A673 (cell line): ENCODE results near the gene PLEKHG2. TPM values are rescaled to one million over a fixed set of nuclear protein-coding genes. Genes with fewer than 3 reads are reported as not detected.

Source experiments
- Bru-seq: library from RNA; stranded (reverse); fragments of 400-500 nt; gene quantifications from one replicate; lab custom pipeline; 2021; lab: Mats Ljungman, UMichigan
- BruChase-seq, 2 experiments: library from RNA; stranded (reverse); fragments of 400-500 nt; gene quantifications; one replicate each; lab custom pipeline; 2021; lab: Mats Ljungman, UMichigan
- BruUV-seq: library from RNA; stranded (reverse); fragments of 400-500 nt; replicated peaks from 2 replicates; lab custom pipeline; 2021; lab: Mats Ljungman, UMichigan
- CTCF ChIA-PET: fragments of 300-600 bp; sonication (Branson Sonifier 250); formaldehyde crosslinking; loops from one replicate; lab custom pipeline; 2022; ENCODE audit warnings: antibody characterized with exemption; lab: Charles Lee
- POLR2A ChIA-PET: fragments of 300-600 bp; sonication (Branson Sonifier 250); formaldehyde crosslinking; loops from one replicate; lab custom pipeline; 2022; ENCODE audit warnings: antibody characterized with exemption; ENCODE audit not compliant: low non-redundant PET; lab: Charles Lee
- DNase-seq: peaks from one replicate; pipeline ENCODE4 v3.0.0-alpha.2; 2015; ENCODE audit warnings: low spot score
- H3K27ac ChIP-seq: fragments of 200-600 bp; sonication (generic); 2 replicates; pipeline ENCODE4 v1.5.1; 2016; ENCODE audit warnings: mixed run types, low read depth, mild to moderate bottlenecking, mixed read lengths, antibody characterized with exemption, low read length; ENCODE audit not compliant: poor library complexity, severe bottlenecking
- H3K27me3 ChIP-seq: fragments of 200-600 bp; sonication (generic); replicated peaks from 2 replicates; pipeline ENCODE4 v1.6.1; 2017; ENCODE audit warnings: mixed run types, low read depth, mild to moderate bottlenecking, mixed read lengths, antibody characterized with exemption, low read length; ENCODE audit not compliant: insufficient read depth, poor library complexity
- H3K36me3 ChIP-seq: fragments of 200-600 bp; sonication (generic); 2 replicates; pipeline ENCODE4 v1.6.1; 2016; ENCODE audit warnings: mixed run types, mild to moderate bottlenecking, mixed read lengths, antibody characterized with exemption, low read length; ENCODE audit not compliant: insufficient read depth, poor library complexity, severe bottlenecking
- H3K4me1 ChIP-seq: fragments of 200-600 bp; sonication (generic); 2 replicates; pipeline ENCODE4 v1.6.1; 2017; ENCODE audit warnings: mixed run types, mild to moderate bottlenecking, mixed read lengths, antibody characterized with exemption, low read length; ENCODE audit not compliant: insufficient read depth, poor library complexity, severe bottlenecking
- H3K4me3 ChIP-seq: fragments of 200-600 bp; sonication (generic); 2 replicates; pipeline ENCODE4 v1.5.1; 2016; ENCODE audit warnings: low read depth, mixed run types, mild to moderate bottlenecking, mixed read lengths, low read length; ENCODE audit not compliant: poor library complexity, severe bottlenecking
- H3K9me3 ChIP-seq: fragments of 200-600 bp; sonication (generic); 2 replicates; pipeline ENCODE4 v1.6.1; 2016; ENCODE audit warnings: mixed run types, low read depth, mild to moderate bottlenecking, mixed read lengths, antibody characterized with exemption, low read length; ENCODE audit not compliant: poor library complexity, severe bottlenecking
- CTCF ChIP-seq: fragments of 300-800, 200-600 bp; sonication (generic); conservative IDR thresholded peaks from 2 replicates; pipeline ENCODE4 v1.5.1; 2017; ENCODE audit warnings: low read depth, mild to moderate bottlenecking, antibody characterized with exemption, low read length, moderate library complexity, mixed read lengths
- EZH2 ChIP-seq: fragments of 200-600 bp; sonication (generic); IDR thresholded peaks from 2 replicates; pipeline ENCODE4 v1.6.1; 2017; ENCODE audit warnings: borderline replicate concordance, low read depth, mild to moderate bottlenecking, mixed read lengths, antibody characterized with exemption, low read length; ENCODE audit not compliant: poor library complexity, severe bottlenecking
- intact Hi-C: fragments of 100-400 bp; cut with micrococcal nuclease; formaldehyde crosslinking; loops from one replicate; pipeline ENCODE4 v1.10.0; 2022; ENCODE audit not compliant: unreplicated experiment
- long read RNA-seq: library from polyadenylated mRNA; stranded (forward); transcript quantifications from one replicate; pipeline ENCODE4 v2.0.0, GENCODE V29; 2022
- total RNA-seq: library from RNA; stranded (reverse); gene quantifications from 2 replicates; pipeline ENCODE4 v1.2.3, GENCODE V29; 2021

The PLEKHG2 gene
- total RNA-seq (99.1 and 99.4 TPM in 2 replicates), Bru-seq, nascent RNA (percentile 68 among the genes with signal in this experiment), BruChase-seq, experiment 1, labeled RNA remaining after a 2-hour chase (percentile 77 among the genes with signal in this experiment), BruChase-seq, experiment 2, labeled RNA remaining after a 6-hour chase (percentile 89 among the genes with signal in this experiment)
- long read RNA-seq, partial matches to known transcripts: 18 of 31 reads
- long read RNA-seq, other reads (novel, unspliced or antisense): 13 of 31 reads

- peak within 1 kb of the TSS; percentile 100 for H3K4me3 ChIP-seq
- TF ChIP-seq EZH2 (no peak), CTCF (peak; percentile 90)
- H3K27ac ChIP-seq: peak within 1 kb of the TSS; percentile 97
- H3K36me3 ChIP-seq: peaks cover 21% of the 10 kb centered on the region
- intact Hi-C loops: loop anchor here (1.0 to 5.0 kb wide), 2 partner anchors 15 to 290 kb away; no protein-coding TSS in a partner anchor
- no peaks in the 10 kb centered on the region for H3K27me3 ChIP-seq
- DNase-seq: peak; percentile 99
- ChIA-PET POLR2A (no interaction called here), CTCF (interaction anchor here (0.7 to 1.8 kb wide), 4 partner anchors 15 to 311 kb away, joined by 4 to 16 read pairs (median 4); partner anchors contain the start of gene RPS16)
- H3K4me1 ChIP-seq: peaks cover 46% of the 10 kb centered on the region
- BruUV-seq: no TSS peak
- no peaks in the 10 kb centered on the region for H3K9me3 ChIP-seq
Measured at GRCh38 chr19:39412100-39412866, at the start of gene PLEKHG2. Gene PLEKHG2 (plus strand): TSS chr19:39412669. CDS start chr19:39414087, 1,418 bp downstream.

GRCh38 chr19:39362682-39363657, 49.5 kb upstream of the PLEKHG2 start:
- Histone ChIP-seq H3K9me3 (no peaks in the 10 kb centered on the region), H3K36me3 (peaks cover 41% of the 10 kb centered on the region), H3K27ac (peak overlapping the region; percentile 59), H3K27me3 (no peaks in the 10 kb centered on the region), H3K4me1 (peaks cover 16% of the 10 kb centered on the region), H3K4me3 (no peak overlapping the region)
- BruUV-seq: no TSS peak
- DNase-seq: no peak
- ChIA-PET POLR2A (no interaction called here), CTCF (interaction anchor here (0.5 kb wide), 1 partner anchor 162 kb away, joined by 12 read pairs; no protein-coding TSS in a partner anchor)
- intact Hi-C loops: no loop called here
- no peak for TF ChIP-seq CTCF
- no peak for TF ChIP-seq EZH2

GRCh38 chr19:39363901-39364457, 48.5 kb upstream of the PLEKHG2 start:
- peak; percentile 47 for DNase-seq
- Histone ChIP-seq H3K27me3 (no peaks in the 10 kb centered on the region), H3K36me3 (peaks cover 34% of the 10 kb centered on the region), H3K9me3 (no peaks in the 10 kb centered on the region), H3K4me1 (peaks cover 16% of the 10 kb centered on the region), H3K4me3 (no peak overlapping the region), H3K27ac (peak overlapping the region; percentile 59)
- no TSS peak for BruUV-seq
- no peak for TF ChIP-seq EZH2
- no peak for TF ChIP-seq CTCF
- intact Hi-C loops: no loop called here
- CTCF ChIA-PET: no interaction called here
- POLR2A ChIA-PET: no interaction called here
